Adrenal gland (tissue), 12 donors: ENCODE data around the gene MKRN2. TPM values are rescaled to one million over a fixed set of nuclear protein-coding genes. Genes with fewer than 3 reads are reported as not detected.

Source experiments
- DNase-seq, 7 donors: peaks; one replicate each; pipeline ENCODE4 v3.0.0-alpha.2; 2019 to 2020
- H3K27ac ChIP-seq, 5 donors: fragments of 200-600 bp; sonication (generic) in 4 of 5; 1 replicate in 3 of 5; 2 replicates in 2 of 5; pipeline versions ENCODE4 v1.5.1 to v1.8.0; 2016 to 2020; ENCODE audit warnings: mild to moderate bottlenecking in 1 of 5
- H3K27me3 ChIP-seq: fragments of 200-600 bp; 2 replicates; pipeline ENCODE4 v1.8.0; 2021
- H3K36me3 ChIP-seq, 2 donors: fragments of 200-600 bp; replicated peaks in 1 of 2; 1 replicate in 1 of 2; 2 replicates in 1 of 2; pipeline versions ENCODE4 v1.5.1 to v1.8.0; 2018 to 2022
- H3K4me1 ChIP-seq, 2 donors: fragments of 200-600 bp; replicated peaks in 1 of 2; 1 replicate in 1 of 2; 2 replicates in 1 of 2; pipeline versions ENCODE4 v1.5.1 to v1.8.0; 2018 to 2021
- H3K4me3 ChIP-seq, 4 donors: fragments of 200-600 bp; sonication (generic) in 3 of 4; one replicate each; pipeline ENCODE4 v1.5.1; 2016 to 2018
- H3K9me3 ChIP-seq, 3 donors: fragments of 200-600 bp; sonication (generic) in 1 of 3; replicated peaks in 1 of 3; 1 replicate in 2 of 3; 2 replicates in 1 of 3; pipeline versions ENCODE4 v1.5.1 to v1.8.0; 2016 to 2021
- CTCF ChIP-seq, 6 experiments: fragments of 450-650 bp in 4 of 6; fragments of 200-600 bp in 2 of 6; sonication (generic) in 1 of 6; IDR thresholded peaks; 1 replicate in 5 of 6; 2 replicates in 1 of 6; pipeline versions ENCODE4 v1.5.1 to v1.8.0; 2016 to 2021; ENCODE audit warnings: antibody characterized with exemption in 6 of 6, mild to moderate bottlenecking in 2 of 6, moderate library complexity in 1 of 6
- POLR2A ChIP-seq, 2 donors: fragments of 450-650 bp; IDR thresholded peaks; one replicate each; pipeline ENCODE4 v1.6.1; 2017; ENCODE audit warnings: antibody characterized with exemption in 2 of 2, mild to moderate bottlenecking in 2 of 2, moderate library complexity in 1 of 2
- WGBS, 4 donors: extraction: QIAGEN DNeasy Blood & Tissue Kit in 2 of 4; methylation state at CpG; one replicate each; pipeline versions ENCODE4 v1.1.5 to v1.1.7; 2013 to 2017; 5-methylcytosine and 5-hydroxymethylcytosine counted together
- intact Hi-C, 2 donors: fragments of 100-400 bp; cut with DNase I; formaldehyde crosslinking; loops; one replicate each; pipeline versions ENCODE4 v1.14.1 to v1.15.0; 2022 to 2023
- polyA plus RNA-seq, 3 donors: library from polyadenylated mRNA; stranded (reverse); fragments of 200-250 nt in 2 of 3; fragments of 350-450 nt in 1 of 3; fragmentation: Illumina TruSeq in 1 of 3; extraction: RNeasy Lipid Tissue Mini Kit (QIAGEN cat#74804) in 1 of 3; gene quantifications; one replicate each; pipeline ENCODE4 v1.2.3, GENCODE V29; 2013 to 2014
- total RNA-seq, 9 donors: library from RNA; depleted of rRNA in 4 of 9; stranded (reverse); fragments of >200 nt in 4 of 9; fragments of 120-200 nt in 1 of 9; fragmentation: NEBNext Ultra II Directional in 1 of 9; extraction: Animal tissue kit (Norgen Biotek cat#: 25700) in 1 of 9; gene quantifications; one replicate each; pipeline versions ENCODE4 v1.1.0 to v1.2.4, GENCODE V29; 2013 to 2023
- donor health status: healthy with polysubstance abuse.
- donor health status: Bipolar disorder and iron deficiency.
- donor health status: DM: yes; HTN: yes; CAD: no.
- donor health status: DM: no; HTN: no; CAD: no.
- donor health status: DM: no; HTN: no; CAD: no.
- donor health status: DM: yes; HTN: yes; CAD: no.

MKRN2 gene
- total and polyA plus RNA-seq, 12 donors = 15.8 to 40.9 (median 23.9) TPM

GRCh38 chr3:12579905-12580304, 23.0 kb downstream of the MKRN2 start:
- TF ChIP-seq POLR2A (IDR thresholded peaks at IDR 0.05) (no peak), CTCF (IDR thresholded peaks at IDR 0.05) (no peak)
- peaks cover 0 to 69% of the 10 kb centered on the region in 2 donors for H3K36me3 ChIP-seq
- H3K27me3 ChIP-seq = no peaks in the 10 kb centered on the region
- intact Hi-C loops = no loop called here
- DNase-seq = peak in 5 of 7 donors; percentile 42 to 70 (median 60)
- no peak overlapping the region for H3K4me3 ChIP-seq
- no peaks in the 10 kb centered on the region for H3K9me3 ChIP-seq
- peak overlapping the region in 2 of 5 donors; percentile 21 to 43 for H3K27ac ChIP-seq
- H3K4me1 ChIP-seq = peaks cover 0 to 10% of the 10 kb centered on the region in 2 donors
- WGBS, 4 donors = 23 to 36% (median 27%) methylated on average over 3 of the region's 3 CpGs

GRCh38 chr3:12582730-12583129, 25.8 kb downstream of the MKRN2 start:
- no peak for DNase-seq
- no peak overlapping the region for H3K4me3 ChIP-seq
- WGBS, 4 donors = 84 to 93% (median 91%) methylated on average over 4 of the region's 4 CpGs
- H3K36me3 ChIP-seq = peaks cover 0 to 63% of the 10 kb centered on the region in 2 donors
- intact Hi-C loops = no loop called here
- H3K27me3 ChIP-seq = no peaks in the 10 kb centered on the region
- H3K9me3 ChIP-seq = no peaks in the 10 kb centered on the region
- no peak overlapping the region for H3K27ac ChIP-seq
- no peak for TF ChIP-seq POLR2A (IDR thresholded peaks at IDR 0.05)
- TF ChIP-seq CTCF (IDR thresholded peaks at IDR 0.05) = no peak
- peaks cover 0 to 10% of the 10 kb centered on the region in 2 donors for H3K4me1 ChIP-seq

GRCh38 chr3:12583280-12583679, 26.4 kb downstream of the MKRN2 start:
- Histone ChIP-seq H3K36me3 (peaks cover 0 to 66% of the 10 kb centered on the region in 2 donors), H3K27me3 (no peaks in the 10 kb centered on the region), H3K4me1 (peaks cover 0 to 10% of the 10 kb centered on the region in 2 donors), H3K4me3 (no peak overlapping the region), H3K9me3 (no peaks in the 10 kb centered on the region), H3K27ac (no peak overlapping the region)
- intact Hi-C loops = no loop called here
- TF ChIP-seq CTCF (IDR thresholded peaks at IDR 0.05) = no peak
- TF ChIP-seq POLR2A (IDR thresholded peaks at IDR 0.05) = no peak
- DNase-seq = no peak

GRCh38 chr3:12584083-12584482, 27.2 kb downstream of the MKRN2 start:
- Histone ChIP-seq H3K9me3 (no peaks in the 10 kb centered on the region), H3K4me1 (peaks cover 0 to 10% of the 10 kb centered on the region in 2 donors), H3K27me3 (no peaks in the 10 kb centered on the region), H3K27ac (no peak overlapping the region), H3K36me3 (peaks cover 0 to 70% of the 10 kb centered on the region in 2 donors), H3K4me3 (no peak overlapping the region)
- intact Hi-C loops = no loop called here
- DNase-seq = no peak
- WGBS, 4 donors = 90 to 100% (median 93%) methylated on average over 2 of the region's 2 CpGs
- no peak for TF ChIP-seq POLR2A (IDR thresholded peaks at IDR 0.05)
- no peak for TF ChIP-seq CTCF (IDR thresholded peaks at IDR 0.05)
